Cardiac septum (tissue), 1 donor: ENCODE results near the gene FBN1. TPM values are rescaled to one million over a fixed set of nuclear protein-coding genes. Genes with fewer than 3 reads are reported as not detected.

ENCODE experiments used
- DNase-seq: peaks from one replicate; pipeline ENCODE4 v3.0.0-alpha.2; 2020; ENCODE audit warnings: low spot score
- intact Hi-C: fragments of 100-400 bp; cut with DNase I; formaldehyde crosslinking; loops from one replicate; pipeline ENCODE4 v1.14.0; 2022
- total RNA-seq: library from RNA; stranded (reverse); fragmentation: NEBNext Ultra II Directional; extraction: Animal tissue kit (Norgen Biotek cat#: 25700); gene quantifications from one replicate; pipeline ENCODE4 v1.2.1, GENCODE V29; 2021
- donor health status: DM: no; HTN: no; CAD: no.

FBN1 gene
- total RNA-seq, 1 donor from 2014 or later = 32.1 TPM

GRCh38 chr15:48463366-48463880 lies 182.1 kb downstream of the FBN1 start:
- intact Hi-C loops = no loop called here
- DNase-seq = no peak

GRCh38 chr15:48462688-48463087 lies 182.8 kb downstream of the FBN1 start:
- intact Hi-C loops = no loop called here
- DNase-seq = no peak

- DNase-seq = no peak
- intact Hi-C loops = no loop called here
Measured at GRCh38 chr15:48459571-48460442, 185.7 kb downstream of the FBN1 start.

- intact Hi-C loops = no loop called here
- no peak for DNase-seq
Measured at GRCh38 chr15:48458876-48459275, 186.6 kb downstream of the FBN1 start.

GRCh38 chr15:48456134-48456533 lies 189.4 kb downstream of the FBN1 start:
- DNase-seq = no peak
- intact Hi-C loops = no loop called here

GRCh38 chr15:48451736-48452135 lies 193.8 kb downstream of the FBN1 start:
- intact Hi-C loops = no loop called here
- no peak for DNase-seq

- intact Hi-C loops = no loop called here
- DNase-seq = no peak
Measured at GRCh38 chr15:48451241-48451640, 194.3 kb downstream of the FBN1 start.

GRCh38 chr15:48449734-48450133 lies 195.8 kb downstream of the FBN1 start:
- DNase-seq = no peak
- intact Hi-C loops = loop anchor here (10.0 kb wide), 1 partner anchor 55 kb away; no protein-coding TSS in a partner anchor

GRCh38 chr15:48447657-48448056 lies 197.9 kb downstream of the FBN1 start:
- intact Hi-C loops = loop anchor here (10.0 kb wide), 1 partner anchor 57 kb away; no protein-coding TSS in a partner anchor
- DNase-seq = no peak

- no peak for DNase-seq
- intact Hi-C loops = loop anchor here (10.0 kb wide), 1 partner anchor 58 kb away; no protein-coding TSS in a partner anchor
Measured at GRCh38 chr15:48447058-48447457, 198.5 kb downstream of the FBN1 start.

GRCh38 chr15:48442011-48442410 lies 203.5 kb downstream of the FBN1 start:
- DNase-seq = no peak
- intact Hi-C loops = loop anchor here (10.0 kb wide), 1 partner anchor 63 kb away; no protein-coding TSS in a partner anchor

- intact Hi-C loops = loop anchor here (10.0 kb wide), 1 partner anchor 65 kb away; no protein-coding TSS in a partner anchor
- no peak for DNase-seq
Measured at GRCh38 chr15:48440084-48440483, 205.4 kb downstream of the FBN1 start.

- intact Hi-C loops = no loop called here
Measured at GRCh38 chr15:48437178-48437577, 208.3 kb downstream of the FBN1 start.

GRCh38 chr15:48435321-48435720 lies 210.2 kb downstream of the FBN1 start:
- no peak for DNase-seq
- intact Hi-C loops = no loop called here

More at GRCh38 chr15:48437178-48437577, 208.3 kb downstream of the FBN1 start:
- DNase-seq = no peak

GRCh38 chr15:48433226-48433886 lies 212.2 kb downstream of the FBN1 start:
- no peak for DNase-seq
- intact Hi-C loops = no loop called here

GRCh38 chr15:48432688-48433087 lies 212.8 kb downstream of the FBN1 start:
- DNase-seq = no peak
- intact Hi-C loops = no loop called here

- DNase-seq = no peak
- intact Hi-C loops = no loop called here
Measured at GRCh38 chr15:48427960-48428547, 217.5 kb downstream of the FBN1 start.

GRCh38 chr15:48427479-48427878 lies 218.0 kb downstream of the FBN1 start:
- intact Hi-C loops = no loop called here
- DNase-seq = no peak

GRCh38 chr15:48426941-48427340 lies 218.6 kb downstream of the FBN1 start:
- intact Hi-C loops = no loop called here
- DNase-seq = no peak

- intact Hi-C loops = no loop called here
- DNase-seq = no peak
Measured at GRCh38 chr15:48426044-48426443, 219.5 kb downstream of the FBN1 start.
